Vagina (tissue), 2 donors: ENCODE measurements around the gene OR2M2. TPM values are rescaled to one million over a fixed set of nuclear protein-coding genes. Genes with fewer than 3 reads are reported as not detected.

ENCODE experiments used
- DNase-seq, 2 donors: peaks; one replicate each; pipeline ENCODE4 v3.0.0-alpha.2; 2017; ENCODE audit errors: extremely low spot score in 2 of 2
- H3K27ac ChIP-seq: fragments of 200-600 bp; sonication (generic); one replicate; pipeline ENCODE4 v1.5.1; 2019
- H3K27me3 ChIP-seq: fragments of 200-600 bp; sonication (generic); one replicate; pipeline ENCODE4 v1.5.1; 2019
- H3K36me3 ChIP-seq, 2 donors: fragments of 200-600 bp; sonication (generic); one replicate each; pipeline ENCODE4 v1.5.1; 2017 to 2019
- H3K4me1 ChIP-seq: fragments of 200-600 bp; sonication (generic); one replicate; pipeline ENCODE4 v1.5.1; 2019
- H3K4me3 ChIP-seq, 2 donors: fragments of 200-600 bp; sonication (generic); 1 replicate in 1 of 2; 2 replicates in 1 of 2; pipeline ENCODE4 v1.5.1; 2016 to 2019
- H3K9me3 ChIP-seq: fragments of 200-600 bp; sonication (generic); one replicate; pipeline ENCODE4 v1.5.1; 2019
- CTCF ChIP-seq, 3 experiments: fragments of 450-650 bp in 2 of 3; fragments of 200-600 bp in 1 of 3; sonication (generic) in 1 of 3; IDR thresholded peaks; one replicate each; pipeline ENCODE4 v1.5.1; 2017 to 2019; ENCODE audit warnings: antibody characterized with exemption in 3 of 3, mild to moderate bottlenecking in 2 of 3, moderate library complexity in 2 of 3
- POLR2A ChIP-seq, 2 donors: fragments of 450-650 bp; IDR thresholded peaks; one replicate each; pipeline ENCODE4 v1.6.1; 2017; ENCODE audit warnings: antibody characterized with exemption in 2 of 2, mild to moderate bottlenecking in 2 of 2, moderate library complexity in 2 of 2
- POLR2AphosphoS5 ChIP-seq, 2 donors: sonication (generic); formaldehyde crosslinking; IDR thresholded peaks; one replicate each; pipeline ENCODE4 v1.9.0; 2017; ENCODE audit warnings: antibody characterized with exemption in 2 of 2, mild to moderate bottlenecking in 2 of 2, low read depth in 1 of 2; ENCODE audit not compliant: insufficient read depth in 1 of 2
- intact Hi-C: fragments of 100-400 bp; cut with DNase I; formaldehyde crosslinking; loops from one replicate; pipeline ENCODE4 v1.15.1; 2023
- total RNA-seq: library from RNA; depleted of rRNA; stranded (reverse); fragments of >200 nt; gene quantifications from one replicate; pipeline ENCODE4 v1.2.3, GENCODE V29; 2016

OR2M2 gene
- total RNA-seq, 1 donor from 2014 or later: not detected

GRCh38 chr1:248165186-248165585 lies 9.4 kb upstream of the OR2M2 start:
- intact Hi-C loops: no loop called here
- no peak for DNase-seq
- Histone ChIP-seq H3K4me1 (no peaks in the 10 kb centered on the region), H3K4me3 (no peak overlapping the region), H3K9me3 (no peaks in the 10 kb centered on the region), H3K27me3 (no peaks in the 10 kb centered on the region), H3K27ac (no peak overlapping the region), H3K36me3 (no peaks in the 10 kb centered on the region)
- TF ChIP-seq CTCF (IDR thresholded peaks at IDR 0.05) (no peak), POLR2A (IDR thresholded peaks at IDR 0.05) (no peak), POLR2AphosphoS5 (IDR thresholded peaks at IDR 0.05; ENCODE audit: insufficient read depth in 1 of 2, low read depth in 1 of 2) (no peak)

- TF ChIP-seq POLR2A (IDR thresholded peaks at IDR 0.05) (no peak), POLR2AphosphoS5 (IDR thresholded peaks at IDR 0.05; ENCODE audit: insufficient read depth in 1 of 2, low read depth in 1 of 2) (no peak), CTCF (IDR thresholded peaks at IDR 0.05) (no peak)
- no peaks in the 10 kb centered on the region for H3K36me3 ChIP-seq
Measured at GRCh38 chr1:248183996-248184395, 9.4 kb downstream of the OR2M2 start.

GRCh38 chr1:248187363-248187762 lies 12.7 kb downstream of the OR2M2 start:
- Histone ChIP-seq H3K27me3 (no peaks in the 10 kb centered on the region), H3K4me3 (no peak overlapping the region), H3K9me3 (no peaks in the 10 kb centered on the region), H3K4me1 (no peaks in the 10 kb centered on the region), H3K36me3 (no peaks in the 10 kb centered on the region), H3K27ac (no peak overlapping the region)
- intact Hi-C loops: no loop called here
- no peak for DNase-seq
- no peak for TF ChIP-seq POLR2AphosphoS5 (IDR thresholded peaks at IDR 0.05; ENCODE audit: insufficient read depth in 1 of 2, low read depth in 1 of 2)
- TF ChIP-seq POLR2A (IDR thresholded peaks at IDR 0.05): no peak
- TF ChIP-seq CTCF (IDR thresholded peaks at IDR 0.05): no peak

More at GRCh38 chr1:248183996-248184395, 9.4 kb downstream of the OR2M2 start:
- H3K27ac ChIP-seq: no peak overlapping the region
- no peaks in the 10 kb centered on the region for H3K4me1 ChIP-seq
- no peaks in the 10 kb centered on the region for H3K9me3 ChIP-seq
- DNase-seq: no peak
- intact Hi-C loops: no loop called here
- no peak overlapping the region for H3K4me3 ChIP-seq
- H3K27me3 ChIP-seq: no peaks in the 10 kb centered on the region

- no peak overlapping the region for H3K27ac ChIP-seq
- no peaks in the 10 kb centered on the region for H3K9me3 ChIP-seq
- DNase-seq: no peak
- H3K27me3 ChIP-seq: no peaks in the 10 kb centered on the region
- H3K4me1 ChIP-seq: no peaks in the 10 kb centered on the region
- intact Hi-C loops: no loop called here
- H3K36me3 ChIP-seq: no peaks in the 10 kb centered on the region
- H3K4me3 ChIP-seq: no peak overlapping the region
- no peak for TF ChIP-seq CTCF (IDR thresholded peaks at IDR 0.05)
- no peak for TF ChIP-seq POLR2AphosphoS5 (IDR thresholded peaks at IDR 0.05; ENCODE audit: insufficient read depth in 1 of 2, low read depth in 1 of 2)
- TF ChIP-seq POLR2A (IDR thresholded peaks at IDR 0.05): no peak
Measured at GRCh38 chr1:248189026-248189425, 14.4 kb downstream of the OR2M2 start.

- Histone ChIP-seq H3K36me3 (no peaks in the 10 kb centered on the region), H3K9me3 (no peaks in the 10 kb centered on the region), H3K4me3 (no peak overlapping the region), H3K27me3 (no peaks in the 10 kb centered on the region), H3K27ac (no peak overlapping the region), H3K4me1 (no peaks in the 10 kb centered on the region)
- intact Hi-C loops: no loop called here
- DNase-seq: no peak
- TF ChIP-seq POLR2A (IDR thresholded peaks at IDR 0.05) (no peak), CTCF (IDR thresholded peaks at IDR 0.05) (no peak)
Measured at GRCh38 chr1:248194117-248194516, 19.5 kb downstream of the OR2M2 start.
